Fibroblast of skin of back (primary cell): ENCODE results near the gene ATXN7.

Experiments used
- DNase-seq: peaks from one replicate; pipeline ENCODE4 v3.0.0-alpha.2; 2013

ATXN7 gene

DNA sequence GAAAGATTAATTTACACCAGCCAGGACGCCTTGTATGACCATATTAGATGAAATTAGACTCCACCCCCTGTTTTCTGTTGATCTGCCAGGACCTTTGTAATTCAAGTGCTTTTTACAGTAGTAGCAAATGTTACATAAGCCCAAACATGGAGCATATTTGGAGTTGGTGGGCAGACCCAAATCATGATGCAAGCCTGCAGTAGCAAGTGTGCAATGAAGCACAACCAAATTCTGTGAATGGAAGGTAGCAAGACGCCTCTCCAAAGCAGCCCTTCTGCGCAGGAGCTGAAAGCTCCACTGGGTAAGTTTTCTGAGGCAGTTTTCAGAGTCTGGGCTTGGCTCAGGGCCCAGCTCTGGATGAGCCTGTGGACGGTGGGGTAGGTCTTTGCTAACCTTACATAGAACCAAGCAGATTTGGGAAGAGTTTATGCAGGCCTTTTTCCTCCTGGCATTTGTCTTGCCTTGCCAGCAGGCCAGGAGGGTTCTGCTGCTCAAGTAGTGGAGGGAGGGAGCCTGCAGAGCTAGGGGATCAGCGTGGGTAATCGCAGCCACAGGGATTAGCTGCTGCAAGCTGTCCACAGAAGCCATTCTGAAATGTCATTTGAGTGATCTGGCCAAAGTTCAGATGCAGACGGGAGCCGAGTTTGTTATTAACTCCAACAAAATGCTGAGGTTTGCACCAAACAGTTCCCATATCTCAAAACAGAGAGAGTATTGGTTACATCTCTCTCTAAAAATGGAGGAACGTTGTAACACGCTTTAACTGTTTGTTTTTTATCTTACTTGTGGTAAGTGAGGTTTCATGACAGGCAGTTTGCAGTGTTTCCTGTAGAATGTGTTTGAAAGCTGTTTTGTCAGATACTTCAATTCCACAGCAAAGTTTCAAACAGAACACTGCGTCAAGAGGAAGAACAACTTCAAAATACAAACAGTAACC, 104.3 kb downstream of the ATXN7 start:
- peak; percentile 52 for DNase-seq

GRCh38 chr3:63968612-63969350, 105.1 kb downstream of the ATXN7 start:
- peak; percentile 34 for DNase-seq

DNA sequence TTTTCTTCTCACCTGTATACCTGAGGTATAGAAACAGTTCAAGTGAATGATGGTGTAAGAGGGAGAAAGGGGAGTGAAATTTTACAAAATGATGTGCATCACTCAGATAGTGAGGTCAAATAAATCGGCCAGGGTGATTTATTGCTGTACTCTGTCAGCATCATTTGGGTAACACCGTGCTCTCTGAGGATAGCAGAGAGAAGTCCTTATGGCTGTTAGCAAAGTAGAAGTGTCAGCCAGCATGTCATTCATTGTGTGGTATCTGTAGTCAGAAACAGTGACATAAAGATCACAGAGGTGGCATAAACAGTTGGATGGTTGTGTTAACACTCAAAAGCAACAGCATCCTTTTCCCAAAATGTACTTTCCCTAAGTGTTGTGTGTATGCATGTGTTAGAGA, 106.2 kb downstream of the ATXN7 start:
- no peak for DNase-seq

- DNase-seq: no peak
Observed at GRCh38 chr3:63970631-63971475, 107.2 kb downstream of the ATXN7 start.

DNA sequence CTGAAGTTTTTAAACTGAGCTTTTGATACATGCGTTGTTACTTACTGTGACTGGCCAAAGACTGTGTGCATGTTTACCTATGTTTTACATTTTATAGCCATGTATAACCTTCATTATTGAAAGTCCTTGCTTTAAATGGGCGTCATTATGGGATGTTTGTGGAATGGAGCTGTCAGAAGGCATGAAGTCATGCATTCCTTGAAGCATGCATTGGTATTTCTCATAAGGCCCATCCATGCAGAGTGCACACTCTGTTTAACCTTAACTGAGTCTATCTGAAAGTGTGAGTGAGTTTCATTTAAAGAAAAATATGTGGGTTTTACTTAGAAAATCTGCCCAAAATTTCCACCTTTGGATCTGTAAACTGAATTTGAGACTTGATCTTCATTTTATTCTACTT, 108.5 kb downstream of the ATXN7 start:
- DNase-seq: peak; percentile 85

DNA sequence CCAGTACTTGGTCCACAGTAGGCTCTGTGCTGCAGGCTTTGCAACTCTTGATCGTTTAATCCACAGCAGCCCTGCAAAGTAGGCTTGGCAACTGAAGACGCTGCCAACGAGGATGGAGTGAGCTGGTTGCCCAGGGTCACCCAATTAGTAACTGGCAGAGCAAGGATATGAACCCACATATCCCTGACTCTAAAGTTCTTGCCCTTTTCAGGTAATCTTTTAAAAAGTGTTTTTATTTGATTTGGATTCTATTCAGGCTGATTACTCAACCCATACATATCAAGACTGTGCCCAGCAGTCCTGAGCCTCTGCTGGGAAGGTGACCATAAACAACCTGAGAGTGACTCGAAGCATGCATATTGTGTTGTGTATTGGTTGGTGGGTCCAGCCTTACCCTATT, 109.3 kb downstream of the ATXN7 start:
- DNase-seq: no peak

DNA sequence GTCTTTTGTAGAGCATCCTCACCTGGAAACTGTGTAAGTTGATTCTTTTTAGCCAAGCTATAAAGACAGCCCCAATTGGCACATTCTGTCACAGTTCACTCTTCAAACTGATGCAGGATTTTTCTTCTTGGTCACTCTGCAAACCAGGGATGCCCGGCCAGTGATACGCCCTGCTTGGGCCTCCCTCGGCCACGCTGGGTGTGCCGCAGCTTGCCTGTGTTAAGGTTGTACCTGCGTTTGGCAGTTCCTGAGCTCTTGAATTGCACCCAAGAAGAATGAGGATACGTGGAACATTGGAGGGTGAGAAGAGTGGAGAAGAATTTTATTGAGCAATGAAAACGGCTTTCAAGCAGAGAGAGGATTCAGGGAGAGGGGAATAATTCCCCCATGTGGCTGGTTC, 109.7 kb downstream of the ATXN7 start:
- DNase-seq: no peak

GRCh38 chr3:63974451-63974850, 110.8 kb downstream of the ATXN7 start:
- no peak for DNase-seq

DNA sequence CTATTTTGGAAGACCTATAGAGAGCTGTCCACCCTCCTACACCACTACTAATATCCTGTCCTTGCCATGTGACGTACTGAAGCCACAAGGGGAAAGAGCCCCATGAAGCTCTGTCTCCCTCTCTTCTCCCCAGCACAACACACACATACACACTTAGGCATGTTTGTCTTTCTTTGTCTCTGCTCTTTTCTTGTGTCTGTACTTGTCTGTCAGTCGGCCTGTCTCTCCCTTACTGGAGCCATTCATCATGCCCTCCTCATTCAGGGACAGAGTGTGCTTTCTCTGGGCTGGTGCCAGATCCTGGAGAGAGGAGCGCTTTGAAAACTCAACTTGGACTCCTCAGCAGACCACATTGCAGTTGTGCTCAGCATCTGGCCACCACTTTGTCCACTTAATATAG, 112.1 kb downstream of the ATXN7 start:
- peak; percentile 85 for DNase-seq

DNA sequence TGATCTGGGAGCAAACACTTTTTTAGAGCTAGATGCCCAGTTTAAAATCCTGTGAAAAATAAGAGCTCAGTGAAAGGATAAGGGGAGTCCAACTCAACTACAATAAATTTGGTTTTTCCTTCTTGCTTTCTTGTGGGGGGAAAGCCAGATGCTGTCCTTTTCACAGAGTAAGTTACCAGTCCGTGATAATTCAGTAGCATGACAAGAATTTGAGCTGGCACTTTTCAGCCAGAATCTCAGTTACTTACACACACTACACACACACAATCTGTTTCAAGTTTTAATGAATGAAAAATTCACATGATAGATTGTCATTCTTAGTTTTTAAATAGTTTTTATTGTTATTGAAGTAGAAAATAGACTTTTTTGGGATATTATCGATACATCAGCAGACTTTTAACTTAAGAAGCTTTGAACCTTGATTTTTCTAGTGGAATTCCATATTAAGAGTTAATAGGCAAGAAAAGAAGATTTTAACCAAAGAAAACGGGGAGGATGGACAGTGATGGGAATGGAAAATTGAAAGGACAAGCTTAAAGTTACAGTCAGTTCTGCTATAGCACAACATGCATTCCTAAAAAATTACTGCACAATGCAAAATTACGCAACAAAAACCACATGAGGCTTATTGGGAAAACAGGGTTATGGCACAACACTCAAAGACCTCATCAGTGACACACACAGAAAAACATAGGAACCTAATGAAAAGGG, 112.6 kb downstream of the ATXN7 start:
- DNase-seq: peak; percentile 92

DNA sequence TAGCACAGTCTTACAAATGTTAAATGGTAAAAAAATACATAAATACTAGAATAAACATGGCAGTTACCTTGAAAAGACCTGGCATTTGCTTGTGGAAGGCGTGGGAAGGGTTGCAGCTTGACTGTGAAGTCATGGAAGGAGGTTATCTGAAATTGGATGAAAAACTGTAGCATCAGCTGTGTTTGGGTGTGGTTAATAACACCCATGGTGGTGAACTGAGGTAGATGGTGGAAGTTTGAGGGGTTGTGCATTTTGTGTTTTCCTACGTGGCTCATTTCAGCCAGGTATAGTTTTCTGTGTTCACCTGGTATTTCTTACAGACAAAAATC, 113.2 kb downstream of the ATXN7 start:
- DNase-seq: no peak

GRCh38 chr3:63977893-63978292, 114.2 kb downstream of the ATXN7 start:
- no peak for DNase-seq

DNA sequence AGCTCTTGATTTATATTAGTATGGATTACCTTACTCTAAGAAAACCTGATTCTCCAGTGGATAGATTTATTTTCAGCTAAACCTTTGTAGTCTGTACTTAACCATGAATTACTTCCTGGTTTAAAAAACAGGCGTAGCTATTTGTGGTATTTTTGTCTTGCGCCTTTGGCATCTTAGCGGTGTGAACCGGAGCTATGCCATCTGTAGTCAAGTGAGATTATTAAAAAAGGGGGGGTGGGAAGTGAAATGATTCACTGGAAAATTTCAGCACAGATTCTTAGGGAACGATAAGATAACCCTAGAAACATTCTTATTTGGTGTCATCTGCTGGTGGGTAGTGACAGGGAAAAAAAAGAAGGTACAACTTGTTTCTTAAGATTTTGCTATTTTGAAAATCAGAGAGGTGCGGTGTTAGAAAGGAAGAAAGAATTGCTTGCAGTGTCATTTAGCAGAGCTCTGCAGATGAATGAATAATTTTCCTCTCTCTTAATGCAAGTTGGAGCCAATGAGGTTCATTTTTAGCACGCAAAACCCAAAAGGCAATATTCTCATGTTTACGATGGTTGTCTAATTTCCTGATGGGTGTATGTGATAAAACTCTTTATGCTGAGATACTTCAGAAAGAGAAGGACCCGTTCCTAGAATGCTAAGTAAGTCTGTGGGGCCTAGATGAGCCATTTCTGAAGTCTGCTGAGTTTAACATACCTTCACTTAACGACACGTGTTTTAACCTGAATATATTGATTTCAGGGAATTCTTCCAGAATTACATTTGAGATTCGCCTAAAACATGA, 115.6 kb downstream of the ATXN7 start:
- DNase-seq: peak; percentile 31

- DNase-seq: no peak
Observed at GRCh38 chr3:63980019-63980418, 116.4 kb downstream of the ATXN7 start.

GRCh38 chr3:63980830-63981498, 117.3 kb downstream of the ATXN7 start:
- no peak for DNase-seq

DNA sequence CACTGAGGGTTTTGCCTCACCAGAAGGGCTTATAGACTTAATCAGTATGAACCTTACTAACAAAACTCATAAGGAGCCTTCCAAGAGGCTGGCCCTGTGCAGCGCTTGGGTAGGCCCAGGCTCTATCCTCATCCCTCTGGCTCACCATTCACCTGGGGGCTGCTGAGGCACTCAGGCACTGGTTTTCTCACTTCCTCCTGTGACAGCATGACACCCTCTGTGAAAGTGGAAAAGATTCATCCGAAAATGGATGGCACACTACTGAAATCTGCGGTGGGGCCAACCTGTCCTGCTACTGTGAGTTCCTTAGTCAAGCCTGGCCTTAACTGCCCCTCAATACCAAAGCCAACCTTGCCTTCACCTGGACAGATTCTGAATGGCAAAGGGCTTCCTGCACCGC, 118.3 kb downstream of the ATXN7 start:
- DNase-seq: no peak

- no peak for DNase-seq
Observed at GRCh38 chr3:63984391-63984790, 120.7 kb downstream of the ATXN7 start.

DNA sequence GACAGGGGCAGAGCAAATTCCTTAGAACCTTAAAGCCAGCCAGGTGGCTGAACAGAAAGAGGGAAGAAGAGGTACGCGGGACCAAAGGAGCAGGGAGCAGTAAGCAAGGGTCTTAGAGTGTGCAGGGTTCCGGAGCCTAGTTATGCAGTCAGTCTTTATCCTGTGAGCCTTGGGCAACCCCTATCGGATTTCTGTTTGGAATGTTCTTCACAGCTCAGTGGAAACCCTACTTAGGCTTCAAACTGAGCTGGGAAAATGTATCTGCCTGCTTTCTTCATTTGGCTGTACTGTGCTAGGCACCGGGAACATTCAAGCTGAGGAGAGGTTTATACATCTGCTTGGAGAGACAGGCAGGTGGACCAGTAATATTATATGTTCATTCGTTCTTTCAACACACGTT, 122.5 kb downstream of the ATXN7 start:
- DNase-seq: no peak

- no peak for DNase-seq
Observed at GRCh38 chr3:63986831-63987230, 123.2 kb downstream of the ATXN7 start.

GRCh38 chr3:63988943-63989342, 125.3 kb downstream of the ATXN7 start:
- DNase-seq: no peak

DNA sequence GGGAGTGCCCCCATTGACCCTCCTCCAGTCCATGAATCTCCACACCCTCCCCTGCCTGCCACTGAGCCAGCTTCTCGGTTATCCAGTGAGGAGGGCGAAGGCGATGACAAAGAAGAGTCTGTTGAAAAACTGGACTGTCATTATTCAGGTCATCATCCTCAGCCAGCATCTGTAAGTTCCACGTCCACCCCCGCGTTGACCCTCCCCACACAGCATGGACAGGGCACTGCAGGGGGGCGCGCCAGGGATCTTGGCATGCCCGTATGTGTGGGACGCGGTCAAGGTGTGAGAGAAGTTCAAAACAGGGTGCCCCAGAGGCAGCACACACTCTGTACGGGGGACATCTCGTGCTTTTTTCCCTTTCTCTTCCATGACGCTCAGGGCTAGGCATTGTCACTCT, 126.5 kb downstream of the ATXN7 start:
- no peak for DNase-seq
